ENCODE measurements around the gene MEX3D.
"Not testable (repeated sequence)": the region's sequence is repeated elsewhere in the genome, so short reads cannot be mapped to it uniquely, and the experiment has no call there.

MEX3D gene

GRCh38 chr19:1570836-1571235 is 2.7 kb upstream of the MEX3D start:
- no peak for DNase-seq

DNA sequence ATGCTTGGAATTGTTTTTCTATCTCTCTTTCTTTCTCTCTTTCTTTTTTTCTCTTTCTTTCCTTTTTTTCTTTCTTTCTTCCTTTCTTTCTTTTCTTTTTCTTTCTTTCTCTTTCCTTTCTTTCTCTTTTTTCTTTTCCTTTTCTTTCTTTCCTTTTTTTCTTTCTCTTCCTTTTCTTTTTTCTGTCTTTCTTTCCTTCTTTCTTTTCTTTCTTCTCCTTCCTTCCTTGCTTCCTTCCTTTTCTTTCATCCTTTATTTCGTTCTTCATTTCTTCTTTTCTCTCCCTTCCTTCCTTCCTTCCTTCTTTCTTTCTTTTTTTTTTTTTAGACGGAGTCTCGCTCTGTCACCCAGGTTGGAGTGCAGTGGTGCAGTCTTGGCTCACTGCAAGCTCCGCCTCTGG is 1.9 kb upstream of the MEX3D start:
- no peak for DNase-seq

GRCh38 chr19:1567848-1568227 is 287 bp downstream of the MEX3D start:
- DNase-seq, result no peak

- no peak for DNase-seq
Observed at GRCh38 chr19:1567116-1567847, 843 bp downstream of the MEX3D start.

DNA sequence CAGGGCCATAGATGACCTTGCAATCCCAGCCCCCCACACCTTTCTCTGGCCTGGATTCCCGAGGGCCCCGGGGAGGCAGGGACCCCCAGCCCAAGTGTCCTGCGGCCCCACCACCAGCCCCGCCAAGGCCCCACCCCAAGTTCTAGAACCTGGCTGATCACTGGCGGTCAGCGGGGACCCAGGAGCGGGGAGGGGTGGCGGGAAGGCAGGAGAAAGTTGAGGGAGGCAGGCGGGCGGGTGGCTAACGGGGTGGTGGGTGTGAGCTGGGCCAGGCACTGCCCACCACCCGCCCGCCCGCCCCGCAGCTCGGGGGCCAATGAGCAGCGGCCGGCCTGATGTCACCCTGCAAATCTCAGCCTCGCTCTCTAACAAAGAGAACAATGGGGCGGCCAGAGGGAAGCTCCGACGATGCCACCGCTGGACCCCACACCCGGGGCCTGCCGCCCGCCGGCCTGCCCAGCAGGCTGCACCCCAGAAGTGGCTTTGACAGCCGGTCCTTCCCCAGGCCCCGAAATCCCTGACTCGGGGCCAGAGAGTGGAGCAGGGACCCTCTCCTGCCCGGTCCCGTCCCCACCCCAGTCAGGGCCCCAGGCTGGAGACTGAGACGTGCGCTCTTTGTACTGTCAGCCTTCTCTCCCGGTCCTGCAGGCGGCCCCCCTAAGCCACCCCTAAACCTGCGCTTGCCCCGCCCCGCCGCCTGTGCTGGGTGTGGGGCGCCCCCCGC is 1.6 kb downstream of the MEX3D start:
- no peak for DNase-seq

DNA sequence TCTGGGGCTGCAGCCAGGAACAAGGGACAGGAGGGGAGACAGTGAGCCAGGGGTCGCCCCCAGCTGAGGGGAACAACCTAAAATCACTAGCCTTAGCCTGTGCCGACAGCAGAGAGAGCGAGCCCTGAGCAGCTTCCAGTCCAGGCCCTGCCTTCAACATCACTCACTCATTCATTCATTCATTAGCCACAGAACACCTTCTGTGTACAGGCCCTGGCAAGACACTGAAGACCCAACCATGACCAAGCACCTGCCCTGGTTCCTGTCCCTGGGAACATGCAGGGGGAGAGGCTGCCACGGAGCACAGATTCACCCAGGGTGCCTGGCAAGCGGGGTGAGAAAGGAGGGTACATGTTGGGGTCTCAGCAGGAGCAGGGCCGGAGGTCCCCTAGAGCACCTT is 4.9 kb downstream of the MEX3D start:
- no peak for DNase-seq

GRCh38 chr19:1561236-1561842 is 6.8 kb downstream of the MEX3D start:
- DNase-seq, result no peak

- no peak for DNase-seq
Observed at GRCh38 chr19:1560286-1560882, 7.7 kb downstream of the MEX3D start.

DNA sequence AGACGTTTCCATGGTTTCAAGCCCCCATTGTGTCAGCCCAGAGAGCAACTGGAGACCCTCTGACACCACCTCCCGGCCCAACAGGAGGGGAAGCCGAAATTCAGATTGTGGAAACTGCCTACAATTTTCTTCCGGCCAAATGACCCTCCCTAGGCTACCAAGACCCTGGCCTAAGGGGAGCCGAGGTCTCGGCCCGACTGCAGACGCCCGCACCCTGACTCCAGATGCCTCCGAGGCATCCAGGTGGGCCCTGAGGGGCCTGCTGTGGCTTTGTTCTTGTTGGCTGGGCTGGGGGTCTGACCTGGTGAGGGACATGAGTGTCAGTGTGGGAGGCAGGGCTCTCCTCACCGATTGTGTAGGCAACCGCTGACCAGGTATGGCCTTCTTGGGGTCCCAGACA is 9.6 kb downstream of the MEX3D start:
- DNase-seq, result no peak

DNA sequence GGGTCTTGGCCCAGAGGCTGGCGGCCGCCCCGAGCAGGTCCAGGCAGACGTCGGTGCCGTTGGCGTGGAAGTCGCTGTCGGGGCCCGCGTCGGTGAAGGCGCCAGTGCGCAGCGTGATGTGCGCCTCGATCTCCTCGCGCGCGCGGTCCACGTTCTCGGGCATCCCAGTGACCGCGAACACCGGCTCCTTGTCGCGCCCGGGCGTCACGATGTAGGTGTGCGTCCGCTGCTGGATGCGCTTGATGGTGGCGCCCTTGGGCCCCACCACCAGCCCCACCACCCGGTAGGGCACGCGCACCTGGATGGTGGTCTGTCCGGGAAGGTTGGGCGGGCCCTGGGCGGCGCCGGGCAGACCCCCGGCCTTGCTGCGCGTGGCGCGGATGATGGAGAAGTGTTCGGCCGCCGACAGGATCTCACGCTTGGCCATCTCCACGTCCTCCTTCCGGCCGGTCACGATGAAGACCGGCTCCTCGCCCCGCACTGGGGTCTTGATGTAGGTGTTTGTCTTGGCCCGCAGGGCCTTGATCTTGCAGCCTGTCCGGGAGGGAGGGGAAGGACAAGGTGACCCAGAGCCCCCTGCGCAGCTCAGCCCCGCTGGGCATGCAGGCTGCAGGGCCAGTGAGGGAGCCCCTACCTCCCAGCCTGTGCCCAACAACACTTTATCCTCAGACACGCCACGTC is 11.6 kb downstream of the MEX3D start:
- no peak for DNase-seq

GRCh38 chr19:1555487-1556389 is 12.4 kb downstream of the MEX3D start:
- no peak for DNase-seq

- no peak for DNase-seq
Observed at GRCh38 chr19:1554968-1555367, 13.2 kb downstream of the MEX3D start.

GRCh38 chr19:1553415-1553814 is 14.7 kb downstream of the MEX3D start:
- DNase-seq, result no peak

- no peak for DNase-seq
Observed at GRCh38 chr19:1551068-1552040, 16.8 kb downstream of the MEX3D start.

DNA sequence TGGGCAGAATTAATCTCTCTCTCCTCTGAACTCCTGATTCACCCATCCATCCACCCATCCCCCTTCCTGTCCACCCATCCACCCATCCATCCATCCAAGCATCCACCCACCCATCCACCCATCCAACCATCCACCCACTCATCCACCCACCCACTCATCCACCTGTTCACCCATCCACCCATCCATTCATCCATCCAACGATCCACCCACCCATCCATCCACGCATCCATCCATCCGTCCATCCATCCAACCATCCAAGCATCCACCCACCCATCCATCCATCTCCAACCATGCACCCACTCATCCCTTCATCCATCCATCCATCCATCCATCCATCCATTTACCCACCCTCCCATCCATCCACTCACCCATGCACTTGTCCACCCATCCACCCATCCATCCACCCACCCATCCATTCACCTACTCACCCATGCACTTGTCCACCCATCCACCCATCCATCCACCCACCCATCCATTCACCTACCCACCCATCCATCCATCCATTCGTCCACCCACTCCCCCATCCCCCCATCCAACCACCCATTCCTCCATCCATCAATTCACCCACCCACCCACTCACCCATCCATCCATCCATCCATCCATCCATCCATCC is 18.7 kb downstream of the MEX3D start:
- DNase-seq, result no peak

DNA sequence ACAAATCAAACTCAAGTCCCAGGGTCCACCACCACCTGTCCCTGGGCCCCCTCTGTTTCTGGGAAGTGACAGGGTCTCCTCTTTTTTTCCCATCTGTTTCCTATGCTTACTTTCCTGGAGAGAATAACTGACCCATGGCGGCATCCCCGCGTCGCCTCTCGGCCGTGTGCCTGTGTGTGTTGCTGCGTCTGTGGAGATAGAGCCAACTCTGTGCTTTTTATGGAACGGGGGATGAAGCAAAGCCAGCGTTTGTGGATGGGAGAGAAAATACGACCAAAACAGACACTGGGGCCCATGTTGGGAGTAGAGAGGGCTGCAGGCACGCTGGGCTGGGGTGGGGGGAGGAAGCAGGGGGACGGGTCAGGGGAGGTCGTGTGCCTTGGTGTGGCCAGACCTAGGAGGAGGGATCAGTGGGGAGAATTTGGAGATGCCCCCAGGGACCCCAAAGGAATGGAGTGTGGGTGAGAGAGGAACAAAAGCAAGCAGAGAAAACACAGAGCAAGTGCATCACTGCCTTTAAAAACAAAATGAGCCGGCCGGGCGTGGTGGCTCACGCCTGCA is 27.7 kb downstream of the MEX3D start:
- DNase-seq, result no peak

DNA sequence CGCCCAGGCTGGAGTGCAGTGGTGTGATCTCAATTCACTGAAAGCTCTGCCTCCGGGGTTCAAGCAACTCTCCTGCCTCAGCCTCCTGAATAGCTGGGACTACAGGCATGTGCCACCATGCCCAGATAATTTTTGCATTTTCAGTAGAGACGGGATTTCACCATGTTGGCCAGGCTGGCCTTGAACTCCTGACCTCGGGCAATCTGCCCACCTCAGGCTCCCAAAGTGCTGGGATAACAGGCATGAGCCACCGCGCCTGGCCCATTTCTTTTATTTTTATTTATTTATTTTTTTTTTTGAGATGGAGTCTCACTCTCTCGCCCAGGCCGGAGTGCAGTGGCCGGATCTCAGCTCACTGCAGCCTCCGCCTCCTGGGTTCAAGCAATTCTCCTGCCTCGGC is 28.4 kb downstream of the MEX3D start:
- DNase-seq, result not testable (repeated sequence)

DNA sequence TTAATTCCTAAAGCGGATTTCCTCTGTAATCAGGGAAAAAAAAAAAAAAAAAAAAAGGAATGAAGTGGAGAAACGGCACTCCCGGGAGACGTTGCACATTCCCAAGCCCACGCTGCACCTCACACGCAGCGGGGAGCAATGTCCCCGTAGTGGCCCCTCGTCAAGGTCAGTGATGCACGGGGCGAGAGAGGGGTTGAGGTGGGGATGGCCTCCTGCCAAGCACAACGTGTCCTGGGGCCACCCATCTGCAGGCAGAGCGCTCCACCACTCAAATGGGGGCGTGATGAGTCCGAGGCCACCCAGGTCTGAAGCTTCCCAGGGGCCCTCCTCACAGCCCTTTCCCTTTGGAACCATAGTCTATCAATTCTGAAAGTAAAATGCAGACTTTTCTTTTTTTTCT is 29.1 kb downstream of the MEX3D start:
- no peak for DNase-seq

- not testable (repeated sequence) for DNase-seq
Observed at GRCh38 chr19:1535699-1536098, 32.4 kb downstream of the MEX3D start.

DNA sequence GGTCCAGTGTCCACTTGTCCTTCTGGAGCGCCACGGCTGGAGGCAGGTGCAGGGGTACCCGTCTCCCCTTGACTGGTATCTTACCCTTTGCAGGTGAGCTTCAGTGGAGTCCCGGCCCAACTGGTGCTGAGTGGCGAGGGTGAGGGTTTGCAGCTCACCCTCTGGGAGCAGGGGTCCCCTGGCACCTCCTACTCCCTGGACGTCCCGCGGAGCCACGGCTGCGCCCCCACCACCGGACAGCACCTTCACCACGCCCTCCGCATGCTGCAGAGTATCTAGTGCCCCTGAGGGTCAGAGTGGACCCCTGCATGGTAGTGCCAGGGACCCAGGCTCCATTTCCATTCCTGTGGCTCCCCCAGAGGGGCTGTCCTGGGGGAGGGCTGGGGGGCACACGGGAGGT is 33.2 kb downstream of the MEX3D start:
- no peak for DNase-seq

Data from 8988T (cell line).